SH-SY5Y (cell line): ENCODE measurements around the gene SLC2A2.

Experiments
- GATA2 ChIP-seq: IDR thresholded peaks from 2 replicates; pipeline ENCODE4 v1.6.1; 2011; ENCODE audit warnings: mild to moderate bottlenecking, low read depth, low read length
- GATA3 ChIP-seq: IDR thresholded peaks from 2 replicates; pipeline ENCODE4 v1.6.1; 2011; ENCODE audit warnings: low read depth, mild to moderate bottlenecking, low read length, moderate library complexity

GRCh38 chr3:170999737-171000242, 26.7 kb downstream of the SLC2A2 start:
- no peak for TF ChIP-seq GATA3
- no peak for TF ChIP-seq GATA2
